Esophagus muscularis mucosa (tissue), 4 donors: ENCODE measurements around the gene TMEM128. TPM values are rescaled to one million over a fixed set of nuclear protein-coding genes. Genes with fewer than 3 reads are reported as not detected.
A peak's percentile ranks its signal among the peaks of the same experiment; 100 is the strongest.
"Not testable (repeated sequence)": the region's sequence is repeated elsewhere in the genome, so short reads cannot be mapped to it uniquely, and the experiment has no call there.

Source experiments
- DNase-seq: peaks from one replicate; pipeline ENCODE4 v3.0.0-alpha.2; 2017; ENCODE audit errors: extremely low spot score
- H3K27ac ChIP-seq, 4 donors: fragments of 200-600 bp; sonication (generic); replicated peaks in 1 of 4; 1 replicate in 3 of 4; 2 replicates in 1 of 4; pipeline ENCODE4 v1.5.1; 2016 to 2019; ENCODE audit warnings: mild to moderate bottlenecking in 1 of 4
- H3K27me3 ChIP-seq, 4 donors: fragments of 200-600 bp; sonication (generic); one replicate each; pipeline versions ENCODE4 v1.5.1 to v1.6.0; 2016 to 2019
- H3K36me3 ChIP-seq, 4 donors: fragments of 200-600 bp; sonication (generic); one replicate each; pipeline ENCODE4 v1.5.1; 2016 to 2019
- H3K4me1 ChIP-seq, 4 donors: fragments of 200-600 bp; sonication (generic); one replicate each; pipeline ENCODE4 v1.5.1; 2016 to 2019
- H3K4me3 ChIP-seq, 4 donors: fragments of 200-600 bp; sonication (generic); 1 replicate in 2 of 4; 2 replicates in 2 of 4; pipeline ENCODE4 v1.5.1; 2016 to 2019; ENCODE audit warnings: mild to moderate bottlenecking in 4 of 4, moderate library complexity in 1 of 4
- H3K9me3 ChIP-seq, 4 donors: fragments of 200-600 bp; sonication (generic); 1 replicate in 3 of 4; 2 replicates in 1 of 4; pipeline ENCODE4 v1.5.1; 2016 to 2019
- EP300 ChIP-seq: sonication (generic); formaldehyde crosslinking; IDR thresholded peaks from one replicate; pipeline ENCODE4 v1.6.1; 2017; ENCODE audit warnings: antibody characterized with exemption
- POLR2A ChIP-seq: fragments of 450-650 bp; IDR thresholded peaks from one replicate; pipeline ENCODE4 v1.6.1; 2017; ENCODE audit warnings: antibody characterized with exemption, moderate library complexity, mild to moderate bottlenecking, low read depth
- POLR2AphosphoS5 ChIP-seq, 2 donors: sonication (generic); formaldehyde crosslinking; IDR thresholded peaks; one replicate each; pipeline ENCODE4 v1.6.1; 2017; ENCODE audit warnings: antibody characterized with exemption in 2 of 2
- WGBS: methylation state at CpG from one replicate; pipeline ENCODE4 v1.1.5; 2018; 5-methylcytosine and 5-hydroxymethylcytosine counted together
- intact Hi-C: fragments of 100-400 bp; cut with DNase I; formaldehyde crosslinking; loops from one replicate; pipeline ENCODE4 v1.15.1; 2023
- total RNA-seq, 4 donors: library from RNA; depleted of rRNA; stranded (reverse); fragments of >200 nt; gene quantifications; one replicate each; pipeline versions ENCODE4 v1.1.0 to v1.2.1, GENCODE V29; 2016
- TF ChIP-seq, protein P1 (sequence below), 3 experiments: fragments of 200-600 bp in 2 of 3; fragments of 450-650 bp in 1 of 3; sonication (generic) in 2 of 3; IDR thresholded peaks; one replicate each; pipeline ENCODE4 v1.5.1; 2017 to 2019; ENCODE audit warnings: antibody characterized with exemption in 3 of 3, mild to moderate bottlenecking in 2 of 3, moderate library complexity in 1 of 3

The TMEM128 gene
- total RNA-seq, 4 donors from 2014 or later, result 10.7 to 15.4 (median 14.4) TPM

DNA sequence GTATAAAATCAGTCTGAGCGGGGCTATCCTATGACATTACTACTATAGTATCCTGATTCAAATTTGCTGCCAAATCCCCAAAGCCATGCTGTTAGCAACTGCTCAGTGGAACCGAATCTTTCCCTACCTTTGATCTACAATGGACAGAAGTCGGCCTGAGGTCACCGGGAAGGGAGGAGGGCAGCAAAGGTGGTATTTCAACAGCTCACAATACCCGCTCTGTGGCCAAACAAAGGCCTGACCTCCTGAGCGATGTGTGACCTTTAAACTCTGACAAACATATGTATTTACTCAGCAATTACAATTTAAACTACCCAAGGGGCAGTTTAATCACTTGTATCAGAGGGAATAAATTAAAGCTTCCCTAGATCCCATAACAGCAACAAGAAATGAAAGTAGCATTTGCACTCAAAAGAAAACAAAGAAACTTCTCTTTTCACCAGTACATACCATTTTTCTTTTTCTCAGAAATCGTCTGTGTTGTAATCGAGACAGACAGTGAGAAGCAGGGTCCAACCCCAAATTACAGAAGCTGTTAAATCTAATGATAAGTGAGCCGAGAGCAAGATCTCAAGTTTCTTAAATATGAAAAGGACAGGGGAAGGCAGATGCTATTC, 11.6 kb upstream of the TMEM128 start:
- H3K27me3 ChIP-seq, result peaks cover 0 to 5% (median 0%) of the 10 kb centered on the region in 4 donors
- H3K9me3 ChIP-seq, result no peaks in the 10 kb centered on the region
- TF ChIP-seq EP300 (no peak), POLR2AphosphoS5 (IDR thresholded peaks at IDR 0.05) (no peak), POLR2A (no peak)
- TF ChIP-seq, protein P1, sequence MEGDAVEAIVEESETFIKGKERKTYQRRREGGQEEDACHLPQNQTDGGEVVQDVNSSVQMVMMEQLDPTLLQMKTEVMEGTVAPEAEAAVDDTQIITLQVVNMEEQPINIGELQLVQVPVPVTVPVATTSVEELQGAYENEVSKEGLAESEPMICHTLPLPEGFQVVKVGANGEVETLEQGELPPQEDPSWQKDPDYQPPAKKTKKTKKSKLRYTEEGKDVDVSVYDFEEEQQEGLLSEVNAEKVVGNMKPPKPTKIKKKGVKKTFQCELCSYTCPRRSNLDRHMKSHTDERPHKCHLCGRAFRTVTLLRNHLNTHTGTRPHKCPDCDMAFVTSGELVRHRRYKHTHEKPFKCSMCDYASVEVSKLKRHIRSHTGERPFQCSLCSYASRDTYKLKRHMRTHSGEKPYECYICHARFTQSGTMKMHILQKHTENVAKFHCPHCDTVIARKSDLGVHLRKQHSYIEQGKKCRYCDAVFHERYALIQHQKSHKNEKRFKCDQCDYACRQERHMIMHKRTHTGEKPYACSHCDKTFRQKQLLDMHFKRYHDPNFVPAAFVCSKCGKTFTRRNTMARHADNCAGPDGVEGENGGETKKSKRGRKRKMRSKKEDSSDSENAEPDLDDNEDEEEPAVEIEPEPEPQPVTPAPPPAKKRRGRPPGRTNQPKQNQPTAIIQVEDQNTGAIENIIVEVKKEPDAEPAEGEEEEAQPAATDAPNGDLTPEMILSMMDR (IDR thresholded peaks at IDR 0.05), result no peak
- intact Hi-C loops, result loop anchor here (5.0 kb wide), 1 partner anchor 603 kb away; no protein-coding TSS in a partner anchor
- no peak overlapping the region for H3K4me3 ChIP-seq
- no peak overlapping the region for H3K27ac ChIP-seq
- 46% methylated on average over 9 of the region's 9 CpGs for WGBS
- H3K36me3 ChIP-seq, result no peaks in the 10 kb centered on the region
- H3K4me1 ChIP-seq, result no peaks in the 10 kb centered on the region
- DNase-seq, result no peak

GRCh38 chr4:4257705-4258104, 9.7 kb upstream of the TMEM128 start:
- WGBS, result 87% methylated on average over 3 of the region's 3 CpGs
- H3K4me1 ChIP-seq, H3K27me3 ChIP-seq, H3K36me3 ChIP-seq, intact Hi-C loops, H3K9me3 ChIP-seq, H3K27ac ChIP-seq, DNase-seq, H3K4me3 ChIP-seq: not testable (repeated sequence)

GRCh38 chr4:4256799-4257198, 8.8 kb upstream of the TMEM128 start:
- intact Hi-C loops, result no loop called here
- no peak overlapping the region for H3K4me3 ChIP-seq
- 71% methylated on average over 8 of the region's 10 CpGs for WGBS
- TF ChIP-seq, protein P1 (IDR thresholded peaks at IDR 0.05), result no peak
- TF ChIP-seq POLR2A, result no peak
- peak in 1 of 2 donors; percentile 25 for TF ChIP-seq POLR2AphosphoS5 (IDR thresholded peaks at IDR 0.05)
- no peak for TF ChIP-seq EP300
- H3K27me3 ChIP-seq, result peaks cover 0 to 8% (median 0%) of the 10 kb centered on the region in 4 donors
- H3K36me3 ChIP-seq, result no peaks in the 10 kb centered on the region
- H3K9me3 ChIP-seq, result no peaks in the 10 kb centered on the region
- no peak for DNase-seq
- no peaks in the 10 kb centered on the region for H3K4me1 ChIP-seq
- H3K27ac ChIP-seq, result no peak overlapping the region

GRCh38 chr4:4254666-4255065, 6.6 kb upstream of the TMEM128 start:
- H3K9me3 ChIP-seq, result no peaks in the 10 kb centered on the region
- 81% methylated on average over 6 of the region's 6 CpGs for WGBS
- no peak for DNase-seq
- intact Hi-C loops, result loop anchor here (5.0 kb wide), 1 partner anchor 33 kb away; no protein-coding TSS in a partner anchor
- no peaks in the 10 kb centered on the region for H3K36me3 ChIP-seq
- peaks cover 0 to 8% (median 0%) of the 10 kb centered on the region in 4 donors for H3K27me3 ChIP-seq
- no peak overlapping the region for H3K4me3 ChIP-seq
- TF ChIP-seq, protein P1 (IDR thresholded peaks at IDR 0.05), result no peak
- TF ChIP-seq EP300, result no peak
- no peak for TF ChIP-seq POLR2AphosphoS5 (IDR thresholded peaks at IDR 0.05)
- TF ChIP-seq POLR2A, result no peak
- H3K4me1 ChIP-seq, result no peaks in the 10 kb centered on the region
- no peak overlapping the region for H3K27ac ChIP-seq

GRCh38 chr4:4254199-4254598, 6.2 kb upstream of the TMEM128 start:
- Histone ChIP-seq H3K4me1 (peaks cover 0 to 3% (median 2%) of the 10 kb centered on the region in 4 donors), H3K36me3 (no peaks in the 10 kb centered on the region), H3K4me3 (no peak overlapping the region), H3K9me3 (no peaks in the 10 kb centered on the region), H3K27me3 (peaks cover 0 to 8% (median 0%) of the 10 kb centered on the region in 4 donors), H3K27ac (no peak overlapping the region)
- TF ChIP-seq POLR2A, result no peak
- TF ChIP-seq, protein P1 (IDR thresholded peaks at IDR 0.05), result no peak
- TF ChIP-seq POLR2AphosphoS5 (IDR thresholded peaks at IDR 0.05), result no peak
- TF ChIP-seq EP300, result no peak
- DNase-seq, result no peak
- intact Hi-C loops, result loop anchor here (5.0 kb wide), 1 partner anchor 33 kb away; no protein-coding TSS in a partner anchor
- 90% methylated on average over 11 of the region's 11 CpGs for WGBS
